ENCODE measurements around the gene UGT1A7.
"Not testable (repeated sequence)": the region's sequence is repeated elsewhere in the genome, so short reads cannot be mapped to it uniquely, and the experiment has no call there.

UGT1A7 gene

DNA sequence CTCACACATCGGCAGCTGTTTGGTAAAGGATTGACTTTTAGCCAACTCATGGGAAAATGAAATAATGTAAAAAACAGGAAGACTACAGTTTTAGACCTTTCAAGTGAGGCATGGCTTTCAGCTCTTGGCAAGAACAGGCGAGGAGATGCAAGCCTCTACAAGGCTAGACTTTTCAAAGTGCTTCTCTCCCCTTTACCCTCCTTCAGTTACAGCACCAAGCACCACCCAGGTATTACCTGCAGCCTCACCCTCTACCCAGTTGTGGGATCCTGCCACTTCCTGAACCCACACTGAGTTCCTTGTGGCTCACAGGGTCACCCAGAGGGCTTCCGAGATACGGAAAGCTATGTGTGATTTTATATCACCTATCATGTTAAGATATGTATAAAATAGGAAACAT lies 30.7 kb upstream of the UGT1A7 start:
- H3K4me1 ChIP-seq (ENCODE audit: insufficient read depth, poor library complexity, severe bottlenecking) = peaks cover 6% of the 10 kb centered on the region
- H3K27me3 ChIP-seq (ENCODE audit: insufficient read depth, poor library complexity, severe bottlenecking) = no peaks in the 10 kb centered on the region
- H3K36me3 ChIP-seq (ENCODE audit: low read depth) = no peaks in the 10 kb centered on the region
- H3K27ac ChIP-seq (ENCODE audit: poor library complexity, severe bottlenecking) = no peak overlapping the region
- H3K9me3 ChIP-seq (ENCODE audit: severe bottlenecking) = no peaks in the 10 kb centered on the region
- ATAC-seq (ENCODE audit: low read depth) (no peak), DNase-seq (ENCODE audit: low spot score) (no peak)
- TF ChIP-seq, protein P1, sequence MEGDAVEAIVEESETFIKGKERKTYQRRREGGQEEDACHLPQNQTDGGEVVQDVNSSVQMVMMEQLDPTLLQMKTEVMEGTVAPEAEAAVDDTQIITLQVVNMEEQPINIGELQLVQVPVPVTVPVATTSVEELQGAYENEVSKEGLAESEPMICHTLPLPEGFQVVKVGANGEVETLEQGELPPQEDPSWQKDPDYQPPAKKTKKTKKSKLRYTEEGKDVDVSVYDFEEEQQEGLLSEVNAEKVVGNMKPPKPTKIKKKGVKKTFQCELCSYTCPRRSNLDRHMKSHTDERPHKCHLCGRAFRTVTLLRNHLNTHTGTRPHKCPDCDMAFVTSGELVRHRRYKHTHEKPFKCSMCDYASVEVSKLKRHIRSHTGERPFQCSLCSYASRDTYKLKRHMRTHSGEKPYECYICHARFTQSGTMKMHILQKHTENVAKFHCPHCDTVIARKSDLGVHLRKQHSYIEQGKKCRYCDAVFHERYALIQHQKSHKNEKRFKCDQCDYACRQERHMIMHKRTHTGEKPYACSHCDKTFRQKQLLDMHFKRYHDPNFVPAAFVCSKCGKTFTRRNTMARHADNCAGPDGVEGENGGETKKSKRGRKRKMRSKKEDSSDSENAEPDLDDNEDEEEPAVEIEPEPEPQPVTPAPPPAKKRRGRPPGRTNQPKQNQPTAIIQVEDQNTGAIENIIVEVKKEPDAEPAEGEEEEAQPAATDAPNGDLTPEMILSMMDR (IDR thresholded peaks at IDR 0.05; ENCODE audit: poor library complexity, severe bottlenecking) = no peak
- no peak overlapping the region for H3K4me3 ChIP-seq (ENCODE audit: severe bottlenecking)

DNA sequence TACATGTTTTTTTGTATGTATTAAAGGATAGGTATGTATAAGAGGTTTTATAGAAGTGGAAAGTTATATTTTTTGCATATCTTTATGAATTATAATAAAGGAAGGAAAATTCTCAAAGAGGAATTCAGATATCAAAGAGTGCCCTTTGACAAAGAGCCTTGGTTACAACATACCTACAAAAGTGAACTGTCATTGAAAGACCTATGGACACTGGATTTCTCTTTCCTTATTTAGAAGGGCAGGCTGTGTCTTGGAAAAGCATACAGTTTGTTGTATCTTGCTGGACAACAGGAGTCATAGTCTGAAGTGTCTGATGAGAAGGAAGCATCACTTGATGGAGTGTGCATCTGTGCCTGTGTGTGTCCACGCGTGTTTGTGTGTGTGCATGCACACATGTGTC lies 30.3 kb upstream of the UGT1A7 start:
- H3K27me3 ChIP-seq (ENCODE audit: insufficient read depth, poor library complexity, severe bottlenecking) = no peaks in the 10 kb centered on the region

DNA sequence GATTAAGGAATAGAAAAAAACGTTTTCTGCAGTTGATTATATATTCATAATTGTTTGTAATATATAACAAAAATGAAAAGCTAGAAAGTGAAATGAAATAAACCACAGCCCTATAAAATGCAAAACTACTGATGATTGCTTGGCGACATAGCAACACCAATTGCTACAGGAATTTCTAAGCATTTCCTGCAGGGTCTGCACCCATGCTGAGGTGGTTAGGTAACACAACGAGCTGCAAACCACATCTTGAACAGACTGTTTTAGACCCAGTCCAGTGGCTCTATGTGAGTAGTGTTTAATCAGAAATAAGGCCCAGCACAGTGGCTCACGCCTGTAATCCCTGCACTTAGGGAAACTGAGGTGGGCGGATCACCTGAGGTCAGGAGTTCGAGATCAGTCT lies 27.2 kb upstream of the UGT1A7 start:
- Histone ChIP-seq H3K4me1 (ENCODE audit: insufficient read depth, poor library complexity, severe bottlenecking) (peaks cover 6% of the 10 kb centered on the region), H3K27ac (ENCODE audit: poor library complexity, severe bottlenecking) (no peak overlapping the region), H3K9me3 (ENCODE audit: severe bottlenecking) (no peaks in the 10 kb centered on the region), H3K36me3 (ENCODE audit: low read depth) (no peaks in the 10 kb centered on the region), H3K4me3 (ENCODE audit: severe bottlenecking) (no peak overlapping the region), H3K27me3 (ENCODE audit: insufficient read depth, poor library complexity, severe bottlenecking) (no peaks in the 10 kb centered on the region)
- TF ChIP-seq, protein P1 (IDR thresholded peaks at IDR 0.05; ENCODE audit: poor library complexity, severe bottlenecking) = no peak
- DNase-seq (ENCODE audit: low spot score) = no peak
- ATAC-seq (ENCODE audit: low read depth) = no peak

More for the DNA sequence above, 30.3 kb upstream of the UGT1A7 start:
- H3K27ac ChIP-seq (ENCODE audit: poor library complexity, severe bottlenecking) = no peak overlapping the region
- no peak overlapping the region for H3K4me3 ChIP-seq (ENCODE audit: severe bottlenecking)
- peaks cover 6% of the 10 kb centered on the region for H3K4me1 ChIP-seq (ENCODE audit: insufficient read depth, poor library complexity, severe bottlenecking)
- DNase-seq (ENCODE audit: low spot score) (no peak), ATAC-seq (ENCODE audit: low read depth) (no peak)
- H3K36me3 ChIP-seq (ENCODE audit: low read depth) = no peaks in the 10 kb centered on the region
- TF ChIP-seq, protein P1 (IDR thresholded peaks at IDR 0.05; ENCODE audit: poor library complexity, severe bottlenecking) = no peak
- no peaks in the 10 kb centered on the region for H3K9me3 ChIP-seq (ENCODE audit: severe bottlenecking)

DNA sequence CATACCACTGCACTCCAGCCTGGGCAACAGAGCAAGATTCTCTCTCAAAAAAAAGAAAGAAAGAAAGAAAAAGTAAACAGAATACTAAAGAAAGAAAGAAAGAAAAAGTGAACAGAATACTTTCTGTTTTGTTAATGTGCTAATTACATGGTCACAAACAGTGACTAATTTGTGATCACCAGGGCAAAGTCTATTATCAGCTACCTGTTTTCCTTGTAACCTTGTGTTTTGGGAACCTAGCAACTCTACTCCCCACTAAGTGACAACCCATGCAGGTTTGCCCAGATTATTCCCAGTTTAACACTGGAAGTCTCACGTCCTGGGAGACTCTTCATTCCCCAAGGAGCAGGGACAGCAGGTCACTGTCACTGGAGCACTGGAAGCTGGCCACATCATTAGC lies 26.7 kb upstream of the UGT1A7 start:
- ATAC-seq (ENCODE audit: low read depth) = no peak
- Histone ChIP-seq H3K27ac (ENCODE audit: poor library complexity, severe bottlenecking) (no peak overlapping the region), H3K27me3 (ENCODE audit: insufficient read depth, poor library complexity, severe bottlenecking) (no peaks in the 10 kb centered on the region), H3K4me3 (ENCODE audit: severe bottlenecking) (no peak overlapping the region), H3K9me3 (ENCODE audit: severe bottlenecking) (no peaks in the 10 kb centered on the region), H3K36me3 (ENCODE audit: low read depth) (no peaks in the 10 kb centered on the region), H3K4me1 (ENCODE audit: insufficient read depth, poor library complexity, severe bottlenecking) (peaks cover 6% of the 10 kb centered on the region)
- TF ChIP-seq, protein P1 (IDR thresholded peaks at IDR 0.05; ENCODE audit: poor library complexity, severe bottlenecking) = no peak
- DNase-seq (ENCODE audit: low spot score) = no peak

DNA sequence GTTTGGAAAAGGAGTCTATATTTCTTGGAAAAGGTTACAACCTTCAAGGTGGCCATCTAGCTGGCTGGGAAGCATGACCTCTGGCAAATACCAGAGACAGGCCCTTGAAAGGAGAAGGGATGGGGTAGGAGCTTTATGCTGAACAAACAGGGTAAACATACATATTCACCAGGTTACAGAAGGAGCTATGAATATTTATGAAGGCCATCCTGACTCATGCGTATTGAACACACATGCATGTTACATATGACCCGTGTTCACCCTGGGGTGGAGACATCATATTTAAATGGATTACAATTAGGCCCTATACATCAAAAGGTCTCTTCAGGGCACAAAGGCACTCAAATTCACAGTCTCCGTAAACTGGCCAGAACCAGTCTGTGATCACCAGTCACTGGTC lies 25.8 kb upstream of the UGT1A7 start:
- H3K4me1 ChIP-seq (ENCODE audit: insufficient read depth, poor library complexity, severe bottlenecking); DNase-seq (ENCODE audit: low spot score); ATAC-seq (ENCODE audit: low read depth); H3K9me3 ChIP-seq (ENCODE audit: severe bottlenecking); H3K27me3 ChIP-seq (ENCODE audit: insufficient read depth, poor library complexity, severe bottlenecking); H3K4me3 ChIP-seq (ENCODE audit: severe bottlenecking); H3K27ac ChIP-seq (ENCODE audit: poor library complexity, severe bottlenecking); H3K36me3 ChIP-seq (ENCODE audit: low read depth): not testable (repeated sequence)
